Thoracic aorta endothelial cell (primary cell): ENCODE measurements around the gene C1orf105. TPM values are rescaled to one million over a fixed set of nuclear protein-coding genes. Genes with fewer than 3 reads are reported as not detected.

Experiments
- total RNA-seq: library from RNA; depleted of rRNA; stranded (reverse); fragments of >200 nt; gene quantifications from 2 replicates; pipeline ENCODE4 v1.2.3, GENCODE V29; 2012

The C1orf105 gene, protein sequence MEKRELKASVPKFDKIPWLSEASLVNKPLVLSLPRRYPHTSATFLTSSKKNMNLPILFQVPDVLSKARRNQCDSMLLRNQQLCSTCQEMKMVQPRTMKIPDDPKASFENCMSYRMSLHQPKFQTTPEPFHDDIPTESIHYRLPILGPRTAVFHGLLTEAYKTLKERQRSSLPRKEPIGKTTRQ
- total RNA-seq, result not detected in 2 replicates

DNA sequence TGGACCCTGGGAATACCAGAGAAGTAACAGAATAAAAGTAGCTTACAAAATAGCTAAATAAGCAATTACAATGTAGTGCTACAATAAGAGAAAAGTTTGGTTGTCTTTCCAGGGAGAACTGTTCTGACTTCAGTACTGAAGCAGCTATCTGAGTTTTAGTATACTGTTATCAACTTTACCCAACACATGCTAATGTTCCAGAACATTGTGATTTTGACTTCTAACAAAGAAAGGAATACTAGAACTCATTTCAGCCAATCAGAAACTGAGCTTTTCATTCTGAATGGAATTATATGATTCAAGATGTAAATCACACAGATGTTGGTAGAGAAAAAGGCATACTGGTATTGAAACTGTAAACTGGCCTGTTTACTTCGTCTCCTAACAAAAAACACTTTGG lies at the start of gene C1orf105:
Gene C1orf105 (plus strand): TSS at position 301 of the 400 bp plus-strand sequence. CDS start 201 bp downstream, outside the sequence.

DNA sequence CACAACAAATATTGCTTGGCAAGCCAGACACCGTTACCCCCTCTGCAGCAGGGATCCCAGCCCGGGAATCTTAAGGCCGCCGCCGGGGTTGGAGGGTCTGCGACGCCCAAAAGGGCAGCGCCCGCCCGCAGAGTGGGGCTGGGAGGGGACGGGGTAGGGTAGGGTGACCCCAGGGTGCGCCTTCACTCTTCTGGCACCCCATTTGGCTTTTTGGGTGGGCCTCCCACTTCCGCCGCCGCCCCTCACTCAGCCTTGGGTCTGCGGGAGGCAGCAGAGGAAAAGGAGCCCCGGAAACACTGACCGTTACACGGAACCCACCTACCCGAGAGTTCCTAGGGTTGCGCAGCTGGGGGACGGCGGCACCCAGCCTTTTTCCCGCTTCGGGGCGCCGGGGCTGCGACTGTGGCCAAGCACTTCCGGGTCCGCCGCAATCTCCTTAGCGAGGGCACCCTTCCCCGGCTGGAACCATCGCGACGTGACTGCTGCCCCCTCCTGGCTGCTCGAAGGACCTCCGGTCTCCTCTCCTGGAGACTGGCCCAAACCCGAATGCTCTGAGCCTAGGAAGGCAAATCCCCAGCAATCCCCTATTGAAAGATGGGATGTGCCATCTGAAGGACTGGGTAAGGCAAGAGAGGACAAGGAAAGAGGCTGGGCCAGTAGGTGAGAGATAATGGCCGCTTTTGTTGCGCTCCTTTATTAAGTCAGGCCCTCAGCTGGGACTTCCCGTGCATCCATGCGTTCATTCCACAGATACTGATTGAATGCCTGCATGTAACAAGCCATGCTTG lies 23.4 kb downstream of the C1orf105 start, which contains the start of gene PIGC:
Gene PIGC (minus strand): TSS at position 404 of the 788 bp plus-strand sequence. CDS start 1,447 bp downstream, outside the sequence.

Other genes with a start within 250 kb of the C1orf105 start
- 14.8 and 15.7 TPM in 2 replicates for gene PIGC, start 23.4 kb downstream of the C1orf105 start, total RNA-seq
- 46.5 and 52.5 TPM in 2 replicates for gene SUCO, start 112.5 kb downstream of the C1orf105 start, total RNA-seq
- not detected in 2 replicates for gene FASLG, start 238.4 kb downstream of the C1orf105 start, total RNA-seq